ENCODE measurements around the gene GALNT11.

- TF ChIP-seq EZH2 (IDR thresholded peaks at IDR 0.05; ENCODE audit: insufficient read depth, poor library complexity, severe bottlenecking) (no peak), EZH2phosphoT487 (IDR thresholded peaks at IDR 0.05; ENCODE audit: insufficient read depth, low read depth) (no peak)
Observed at GRCh38 chr7:152014722-152015121, 10.8 kb upstream of the GALNT11 start.
